Naive B cell (primary cell): ENCODE measurements around the gene CDC45. TPM values are rescaled to one million over a fixed set of nuclear protein-coding genes. Genes with fewer than 3 reads are reported as not detected.
"Not testable (repeated sequence)": the region's sequence is repeated elsewhere in the genome, so short reads cannot be mapped to it uniquely, and the experiment has no call there.

Experiments
- ATAC-seq, 2 donors: fragments of 150-1000 bp; cut with Tn5 transposase; 2 replicates each; pipeline ENCODE4 v1.10.0; 2021; ENCODE audit warnings: low read depth in 2 of 2, mild to moderate bottlenecking in 2 of 2, moderate library complexity in 2 of 2
- DNase-seq: peaks from one replicate; pipeline ENCODE4 v3.0.0; 2022
- H3K27ac Mint-ChIP-seq, 6 donors: one replicate each; pipeline ENCODE4 v1.8.0; 2020 to 2022; ENCODE audit warnings: mild to moderate bottlenecking in 6 of 6, mixed read lengths in 6 of 6, moderate library complexity in 5 of 6, inconsistent platforms in 2 of 6
- H3K27me3 Mint-ChIP-seq, 3 donors: one replicate each; pipeline ENCODE4 v1.8.0; 2021 to 2022; ENCODE audit warnings: mixed read lengths in 3 of 3, mild to moderate bottlenecking in 1 of 3
- H3K36me3 Mint-ChIP-seq, 2 donors: one replicate each; pipeline ENCODE4 v1.8.0; 2020 to 2022; ENCODE audit warnings: mixed read lengths in 2 of 2, inconsistent platforms in 1 of 2, mild to moderate bottlenecking in 1 of 2
- H3K4me1 Mint-ChIP-seq, 3 donors: one replicate each; pipeline ENCODE4 v1.8.0; 2020 to 2022; ENCODE audit warnings: mixed read lengths in 3 of 3, inconsistent platforms in 1 of 3, mild to moderate bottlenecking in 1 of 3, moderate library complexity in 1 of 3
- H3K4me3 Mint-ChIP-seq, 8 donors: one replicate each; pipeline ENCODE4 v1.8.0; 2020 to 2022; ENCODE audit warnings: mild to moderate bottlenecking in 8 of 8, mixed read lengths in 8 of 8, moderate library complexity in 8 of 8, inconsistent platforms in 2 of 8
- H3K9me3 Mint-ChIP-seq, 7 donors: one replicate each; pipeline ENCODE4 v1.8.0; 2020 to 2022; ENCODE audit warnings: mixed read lengths in 7 of 7, mild to moderate bottlenecking in 5 of 7, inconsistent platforms in 2 of 7, moderate library complexity in 1 of 7
- polyA plus RNA-seq, 6 donors: library from polyadenylated mRNA; unstranded; fragments of 300-500 nt; fragmentation: Illumina TruSeq; gene quantifications; one replicate each; pipeline ENCODE4 v1.2.3, GENCODE V29; 2021; ENCODE audit warnings: low read depth in 6 of 6

Gene CDC45
- polyA plus RNA-seq, 6 donors from 2014 or later: 0.28 to 0.44 TPM; not detected in 4

- H3K4me1 Mint-ChIP-seq: peaks cover 1 to 3% (median 3%) of the 10 kb centered on the region in 3 donors
- no peak overlapping the region for H3K4me3 Mint-ChIP-seq
- H3K36me3 Mint-ChIP-seq: no peaks in the 10 kb centered on the region
- no peak overlapping the region for H3K27ac Mint-ChIP-seq
- no peaks in the 10 kb centered on the region for H3K9me3 Mint-ChIP-seq
- ATAC-seq: no peak
- DNase-seq: no peak
- H3K27me3 Mint-ChIP-seq: peaks cover 6 to 48% (median 40%) of the 10 kb centered on the region in 3 donors
Observed at GRCh38 chr22:19529811-19530210, 50.1 kb downstream of the CDC45 start.

GRCh38 chr22:19530751-19531150 is 51.0 kb downstream of the CDC45 start:
- H3K36me3 Mint-ChIP-seq: no peaks in the 10 kb centered on the region
- H3K4me3 Mint-ChIP-seq: no peak overlapping the region
- H3K9me3 Mint-ChIP-seq: no peaks in the 10 kb centered on the region
- ATAC-seq (no peak), DNase-seq (no peak)
- H3K4me1 Mint-ChIP-seq: no peaks in the 10 kb centered on the region
- no peak overlapping the region for H3K27ac Mint-ChIP-seq
- peaks cover 6 to 43% (median 31%) of the 10 kb centered on the region in 3 donors for H3K27me3 Mint-ChIP-seq

GRCh38 chr22:19531327-19531726 is 51.6 kb downstream of the CDC45 start:
- not testable (repeated sequence) for H3K36me3 Mint-ChIP-seq, H3K4me3 Mint-ChIP-seq, DNase-seq, H3K27ac Mint-ChIP-seq, H3K4me1 Mint-ChIP-seq, ATAC-seq, H3K9me3 Mint-ChIP-seq
- H3K27me3 Mint-ChIP-seq: peaks cover 6 to 37% (median 25%) of the 10 kb centered on the region in 3 donors

- H3K4me3 Mint-ChIP-seq: no peak overlapping the region
- no peaks in the 10 kb centered on the region for H3K9me3 Mint-ChIP-seq
- ATAC-seq (no peak), DNase-seq (no peak)
- H3K27me3 Mint-ChIP-seq: peaks cover 0 to 27% (median 19%) of the 10 kb centered on the region in 3 donors
- no peaks in the 10 kb centered on the region for H3K36me3 Mint-ChIP-seq
- no peaks in the 10 kb centered on the region for H3K4me1 Mint-ChIP-seq
- H3K27ac Mint-ChIP-seq: no peak overlapping the region
Observed at GRCh38 chr22:19533049-19533626, 53.4 kb downstream of the CDC45 start.

GRCh38 chr22:19533857-19534256 is 54.1 kb downstream of the CDC45 start:
- Mint-ChIP-seq H3K4me1 (no peaks in the 10 kb centered on the region), H3K27ac (no peak overlapping the region), H3K9me3 (no peaks in the 10 kb centered on the region), H3K4me3 (no peak overlapping the region), H3K36me3 (no peaks in the 10 kb centered on the region), H3K27me3 (peaks cover 0 to 20% (median 19%) of the 10 kb centered on the region in 3 donors)
- DNase-seq (no peak), ATAC-seq (no peak)

- no peak overlapping the region for H3K27ac Mint-ChIP-seq
Observed at GRCh38 chr22:19535001-19535400, 55.3 kb downstream of the CDC45 start.

GRCh38 chr22:19536564-19536963 is 56.8 kb downstream of the CDC45 start:
- Mint-ChIP-seq H3K27ac (no peak overlapping the region), H3K27me3 (peaks cover 6 to 20% (median 13%) of the 10 kb centered on the region in 3 donors), H3K36me3 (no peaks in the 10 kb centered on the region), H3K4me3 (no peak overlapping the region), H3K9me3 (no peaks in the 10 kb centered on the region), H3K4me1 (no peaks in the 10 kb centered on the region)
- no peak for DNase-seq
- ATAC-seq: no peak

More at GRCh38 chr22:19535001-19535400, 55.3 kb downstream of the CDC45 start:
- DNase-seq: no peak
- peaks cover 3 to 30% (median 19%) of the 10 kb centered on the region in 3 donors for H3K27me3 Mint-ChIP-seq
- no peaks in the 10 kb centered on the region for H3K4me1 Mint-ChIP-seq
- no peaks in the 10 kb centered on the region for H3K9me3 Mint-ChIP-seq
- no peak for ATAC-seq
- H3K4me3 Mint-ChIP-seq: no peak overlapping the region
- H3K36me3 Mint-ChIP-seq: no peaks in the 10 kb centered on the region

GRCh38 chr22:19537941-19538488 is 58.3 kb downstream of the CDC45 start:
- no peaks in the 10 kb centered on the region for H3K36me3 Mint-ChIP-seq

GRCh38 chr22:19540394-19540793 is 60.7 kb downstream of the CDC45 start:
- no peaks in the 10 kb centered on the region for H3K36me3 Mint-ChIP-seq
- ATAC-seq: no peak
- H3K9me3 Mint-ChIP-seq: no peaks in the 10 kb centered on the region
- H3K27ac Mint-ChIP-seq: no peak overlapping the region
- no peaks in the 10 kb centered on the region for H3K4me1 Mint-ChIP-seq
- DNase-seq: no peak
- H3K27me3 Mint-ChIP-seq: peaks cover 11 to 26% (median 19%) of the 10 kb centered on the region in 3 donors
- no peak overlapping the region for H3K4me3 Mint-ChIP-seq

More at GRCh38 chr22:19537941-19538488, 58.3 kb downstream of the CDC45 start:
- H3K27me3 Mint-ChIP-seq: peaks cover 7 to 20% (median 8%) of the 10 kb centered on the region in 3 donors
- no peak overlapping the region for H3K4me3 Mint-ChIP-seq
- no peak for ATAC-seq
- no peaks in the 10 kb centered on the region for H3K4me1 Mint-ChIP-seq
- no peak for DNase-seq
- no peaks in the 10 kb centered on the region for H3K9me3 Mint-ChIP-seq
- no peak overlapping the region for H3K27ac Mint-ChIP-seq

GRCh38 chr22:19543970-19544708 is 64.4 kb downstream of the CDC45 start:
- Mint-ChIP-seq H3K27ac (no peak overlapping the region), H3K4me3 (no peak overlapping the region), H3K4me1 (no peaks in the 10 kb centered on the region), H3K36me3 (no peaks in the 10 kb centered on the region), H3K9me3 (peaks cover 0 to 4% (median 0%) of the 10 kb centered on the region in 7 donors), H3K27me3 (peaks cover 11 to 26% (median 14%) of the 10 kb centered on the region in 3 donors)
- DNase-seq (no peak), ATAC-seq (no peak)

GRCh38 chr22:19545935-19546207 is 66.2 kb downstream of the CDC45 start:
- ATAC-seq: no peak
- no peak for DNase-seq
- Mint-ChIP-seq H3K4me3 (no peak overlapping the region), H3K36me3 (no peaks in the 10 kb centered on the region), H3K27ac (no peak overlapping the region), H3K4me1 (no peaks in the 10 kb centered on the region), H3K27me3 (peaks cover 7 to 19% (median 18%) of the 10 kb centered on the region in 3 donors), H3K9me3 (peaks cover 0 to 4% (median 0%) of the 10 kb centered on the region in 7 donors)

- ATAC-seq (no peak), DNase-seq (no peak)
- Mint-ChIP-seq H3K27ac (peak overlapping the region in 1 of 6 donors; percentile 20), H3K27me3 (peaks cover 4 to 23% (median 18%) of the 10 kb centered on the region in 3 donors), H3K9me3 (peaks cover 0 to 4% (median 0%) of the 10 kb centered on the region in 7 donors), H3K4me3 (peak overlapping the region in 1 of 8 donors; percentile 64), H3K36me3 (no peaks in the 10 kb centered on the region), H3K4me1 (no peaks in the 10 kb centered on the region)
Observed at GRCh38 chr22:19546680-19547079, 67.0 kb downstream of the CDC45 start.

- H3K27ac Mint-ChIP-seq: peak overlapping the region in 1 of 6 donors; percentile 12
Observed at GRCh38 chr22:19547620-19548019, 67.9 kb downstream of the CDC45 start.

GRCh38 chr22:19548427-19548826 is 68.7 kb downstream of the CDC45 start:
- not testable (repeated sequence) for H3K9me3 Mint-ChIP-seq, H3K4me3 Mint-ChIP-seq, H3K36me3 Mint-ChIP-seq, H3K4me1 Mint-ChIP-seq, DNase-seq, ATAC-seq
- peaks cover 3 to 23% (median 18%) of the 10 kb centered on the region in 3 donors for H3K27me3 Mint-ChIP-seq
- peak overlapping the region in 1 of 6 donors; percentile 27 for H3K27ac Mint-ChIP-seq

More at GRCh38 chr22:19547620-19548019, 67.9 kb downstream of the CDC45 start:
- Mint-ChIP-seq H3K4me3 (no peak overlapping the region), H3K4me1 (no peaks in the 10 kb centered on the region), H3K27me3 (peaks cover 3 to 23% (median 18%) of the 10 kb centered on the region in 3 donors), H3K36me3 (no peaks in the 10 kb centered on the region), H3K9me3 (peaks cover 0 to 4% (median 0%) of the 10 kb centered on the region in 7 donors)
- ATAC-seq: no peak
- DNase-seq: no peak
